HG02943 (cell line): Measurements from ENCODE around the gene GPR137B.
"Not testable (repeated sequence)": the region's sequence is repeated elsewhere in the genome, so short reads cannot be mapped to it uniquely, and the experiment has no call there.

Experiments used
- ATAC-seq: cut with Tn5 transposase; IDR thresholded peaks from one replicate; pipeline ENCODE4 v1.9.1; 2021; ENCODE audit warnings: mild to moderate bottlenecking, low read depth, moderate library complexity; ENCODE audit not compliant: unreplicated experiment

The GPR137B gene

GRCh38 chr1:236143104-236143948 is 987 bp downstream of the GPR137B start:
- ATAC-seq, result no peak

GRCh38 chr1:236144033-236144432 is 1.7 kb downstream of the GPR137B start:
- ATAC-seq, result no peak

GRCh38 chr1:236144446-236145150 is 2.3 kb downstream of the GPR137B start:
- no peak for ATAC-seq

GRCh38 chr1:236147068-236147467 is 4.7 kb downstream of the GPR137B start:
- no peak for ATAC-seq

DNA sequence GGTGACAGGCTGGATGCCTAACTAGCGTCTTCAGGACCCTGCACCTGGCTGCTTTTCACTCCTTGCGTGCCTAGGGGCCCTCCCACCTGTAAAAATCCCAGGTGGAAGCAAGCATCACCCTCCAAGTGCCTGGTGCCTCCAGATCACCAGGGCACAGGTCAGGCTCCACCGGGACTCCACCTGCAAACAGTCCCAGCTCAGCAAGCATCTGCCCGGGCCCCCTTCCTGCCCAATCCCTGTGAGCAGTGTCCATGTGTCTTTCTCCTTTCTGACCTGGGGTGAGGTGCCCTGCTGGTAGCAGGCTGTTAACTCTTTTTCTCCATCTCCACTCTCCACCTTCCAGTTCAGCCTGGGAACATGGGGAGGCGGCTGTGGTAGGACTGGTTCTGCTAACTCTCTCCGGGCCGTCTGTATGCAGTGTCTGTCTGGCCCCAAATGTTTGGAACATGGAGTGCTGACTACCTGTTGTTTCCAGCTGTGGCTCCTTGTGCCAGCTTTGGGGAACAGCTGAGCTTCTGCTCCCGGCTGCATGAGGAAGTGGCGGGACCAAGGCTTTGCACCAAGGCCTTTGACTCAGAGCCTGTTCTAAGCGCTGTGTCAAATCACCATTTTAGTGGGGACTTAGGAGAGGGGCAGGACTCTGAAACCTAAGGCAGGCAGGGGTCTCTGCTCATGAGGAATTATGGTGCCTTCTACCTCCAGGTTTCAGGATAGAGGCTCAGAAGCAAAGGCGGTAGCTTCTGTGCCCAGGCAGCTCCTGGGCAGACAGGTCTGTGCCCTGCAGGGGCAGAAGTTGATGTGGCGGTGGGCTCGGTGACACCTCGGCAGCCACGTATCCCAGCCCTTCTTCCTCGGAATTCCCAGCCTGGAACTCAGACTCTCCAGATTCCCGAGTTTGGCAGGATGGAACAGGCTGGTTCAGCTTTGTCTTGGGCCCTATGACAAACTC is 5.5 kb downstream of the GPR137B start:
- no peak for ATAC-seq

GRCh38 chr1:236148470-236148845 is 6.1 kb downstream of the GPR137B start:
- ATAC-seq, result no peak

DNA sequence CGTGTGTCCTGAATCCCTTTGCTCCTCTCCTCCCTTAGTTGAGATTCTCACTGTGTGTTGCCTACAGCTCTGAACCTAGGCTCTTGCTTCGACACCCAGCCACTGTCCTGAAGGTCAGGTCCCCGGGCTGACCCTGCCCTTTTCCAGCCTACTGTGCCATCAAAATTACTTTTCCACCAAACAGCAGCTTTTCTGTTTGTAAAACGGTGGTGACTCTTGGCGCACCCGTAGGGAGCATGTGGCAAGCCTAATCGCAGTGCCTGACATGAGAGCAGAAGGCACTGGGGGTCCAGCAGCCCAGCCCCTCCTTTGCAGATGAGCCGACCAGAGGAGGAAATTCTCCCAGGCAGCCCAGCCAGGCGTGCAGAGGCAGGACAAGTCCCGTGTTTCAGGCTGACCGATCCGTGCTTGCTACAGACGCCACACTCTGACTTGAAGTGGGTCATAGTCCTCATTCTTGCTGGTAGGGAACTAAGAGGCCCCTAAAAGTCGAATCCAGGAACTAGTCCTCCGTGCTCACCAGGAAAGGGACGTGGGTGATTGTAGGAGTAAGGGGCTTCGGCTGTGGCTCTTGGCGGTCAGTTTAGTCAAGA is 6.8 kb downstream of the GPR137B start:
- ATAC-seq, result no peak

DNA sequence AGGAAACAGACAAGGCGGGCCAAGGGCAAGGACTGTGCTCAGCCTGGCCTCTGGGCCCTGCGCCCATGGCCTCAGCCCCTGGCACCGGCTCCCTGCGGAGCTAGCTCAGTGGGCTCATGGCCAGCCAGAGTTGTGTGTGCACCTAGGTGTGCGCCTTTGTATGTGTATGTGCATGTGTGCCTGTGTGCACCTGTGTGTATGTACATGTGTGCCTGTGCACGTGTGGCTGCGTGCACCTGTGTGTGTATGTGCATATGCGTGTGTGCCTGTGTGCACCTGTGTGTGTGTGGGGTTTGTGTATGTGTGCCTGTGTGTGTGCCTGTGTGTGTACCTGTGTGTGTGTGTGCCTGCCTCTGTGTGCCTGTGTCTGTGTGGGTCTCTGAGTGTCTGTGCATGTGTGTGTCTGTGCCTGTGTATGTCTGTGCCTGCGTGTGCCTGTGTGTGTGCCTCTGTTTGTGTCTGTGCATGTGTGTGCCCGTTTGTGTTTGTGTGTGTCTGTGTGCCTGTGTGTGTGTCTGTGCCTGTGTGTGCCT is 7.4 kb downstream of the GPR137B start:
- ATAC-seq, result no peak

DNA sequence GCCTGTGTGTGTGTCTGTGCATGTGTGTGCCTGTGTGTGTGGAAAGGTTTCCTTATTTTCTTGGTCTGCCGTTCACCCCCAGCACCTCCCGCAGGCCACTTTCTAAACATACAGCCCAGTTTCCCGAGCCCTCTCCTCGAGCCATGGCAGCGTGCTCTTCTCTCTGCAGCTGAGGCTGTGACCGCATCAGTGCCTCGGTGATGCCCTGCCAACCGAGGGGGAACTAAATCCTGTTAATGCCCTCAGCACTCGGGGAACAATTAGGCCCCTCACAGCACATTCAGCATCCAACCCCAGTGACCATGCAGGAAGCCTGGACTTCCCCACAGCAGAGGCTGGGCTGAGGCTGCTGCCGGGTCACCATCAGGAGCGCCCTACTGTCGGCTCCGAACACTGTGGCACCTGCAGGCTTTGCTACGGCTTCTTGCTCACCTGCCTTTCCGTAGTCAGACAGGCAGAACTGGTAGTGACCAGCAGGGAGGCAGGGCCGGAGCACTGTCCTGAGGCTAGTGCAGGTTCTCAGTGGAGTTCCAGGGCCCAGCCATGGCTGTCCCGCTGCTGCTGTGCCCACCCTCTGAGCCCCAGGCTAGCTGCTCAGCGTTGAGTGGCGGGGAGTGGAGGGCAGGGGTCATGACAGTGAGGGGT is 8.1 kb downstream of the GPR137B start:
- no peak for ATAC-seq

DNA sequence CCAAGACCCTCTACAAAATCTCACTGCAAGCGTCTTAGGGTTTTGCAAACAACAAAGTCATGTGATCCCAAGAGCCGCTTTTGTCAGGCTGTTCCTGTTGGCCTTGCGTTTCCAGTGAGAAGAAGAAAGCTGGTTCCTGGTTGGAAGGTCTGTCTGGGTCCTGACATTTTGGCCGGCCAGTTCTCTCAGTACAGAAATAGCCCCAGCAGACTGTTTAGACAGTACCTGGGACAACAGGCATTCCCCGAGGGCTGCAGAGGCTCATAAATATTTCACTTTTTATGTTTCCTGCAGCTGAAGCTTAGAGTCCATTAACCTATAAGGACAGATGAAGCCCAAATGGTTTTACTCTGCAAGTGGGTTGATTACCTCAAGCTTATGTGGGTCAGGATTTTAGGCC is 8.6 kb downstream of the GPR137B start:
- ATAC-seq, result no peak

- no peak for ATAC-seq
Measured at GRCh38 chr1:236151739-236152424, 9.5 kb downstream of the GPR137B start.

DNA sequence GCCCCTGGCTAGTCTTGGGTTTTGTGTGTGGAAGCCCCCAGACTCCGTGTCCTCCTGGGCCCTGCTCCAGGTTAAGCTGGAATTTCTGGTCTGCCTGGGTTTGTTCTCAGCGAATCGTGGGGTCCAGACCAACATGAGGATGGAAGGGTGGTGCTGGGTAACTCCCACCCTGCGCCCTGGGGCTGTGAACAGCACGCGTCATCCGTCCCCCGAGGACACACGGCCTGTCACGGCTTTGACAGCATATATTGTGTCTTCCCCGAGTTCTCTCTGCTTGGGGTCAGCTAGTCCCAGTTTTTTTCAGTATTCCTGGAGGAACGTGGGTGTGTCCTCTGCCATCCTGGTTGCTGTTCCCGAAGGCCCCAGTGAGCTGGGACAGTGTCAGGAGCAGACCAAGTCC is 11.8 kb downstream of the GPR137B start:
- ATAC-seq, result no peak

DNA sequence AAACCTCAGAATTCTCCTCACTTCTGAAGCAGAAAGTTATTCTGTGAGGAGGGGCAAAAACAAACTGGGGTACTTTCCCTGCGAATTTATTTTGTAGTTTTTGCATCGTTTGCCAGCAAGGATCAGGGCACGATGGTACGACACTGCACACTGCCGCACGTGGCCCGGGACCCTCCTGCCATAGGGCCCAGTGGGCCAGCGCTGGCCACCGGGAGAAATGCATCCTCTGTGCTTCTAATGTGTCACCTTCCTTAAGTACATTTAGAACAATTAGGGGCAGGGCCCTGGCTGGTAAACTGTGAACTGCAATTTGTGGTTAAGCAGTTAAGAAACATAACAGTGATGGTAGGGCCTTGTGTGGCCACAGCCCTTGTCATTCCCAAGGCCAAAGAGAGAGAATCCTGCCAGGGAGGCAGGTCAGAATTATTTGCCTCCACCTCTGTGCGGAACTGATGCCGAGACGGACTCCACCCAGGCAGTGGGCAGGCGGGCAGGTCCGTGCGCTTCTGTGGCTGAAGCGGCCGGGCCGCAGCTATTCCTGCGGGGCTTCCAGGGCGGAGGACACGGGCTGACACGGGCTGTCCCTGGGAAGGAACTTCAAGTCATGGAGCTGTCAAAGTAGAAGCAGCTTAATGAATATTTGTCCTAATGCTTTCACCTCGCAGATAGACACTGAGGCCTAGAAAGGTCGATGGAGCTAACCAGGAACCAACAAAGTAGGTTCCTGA is 12.5 kb downstream of the GPR137B start:
- no peak for ATAC-seq

DNA sequence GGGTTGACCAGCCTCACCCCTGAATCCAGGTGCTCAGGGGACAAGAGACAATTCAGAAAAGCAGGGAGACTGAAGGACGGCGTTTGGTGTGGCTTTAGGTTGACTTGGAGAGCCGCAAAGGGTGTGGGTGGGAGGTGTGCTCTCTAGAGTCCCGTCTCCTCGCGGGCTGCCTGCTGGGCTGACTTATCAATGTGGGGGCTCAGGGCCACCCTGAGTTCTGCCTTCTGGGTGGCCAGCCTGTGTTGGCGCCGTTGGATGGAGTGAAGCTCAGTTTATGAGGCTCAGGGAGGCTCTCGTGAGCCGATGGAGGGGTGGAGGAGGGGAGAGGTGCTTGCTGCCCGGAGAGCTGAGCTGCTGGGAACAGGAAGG is 13.0 kb downstream of the GPR137B start:
- no peak for ATAC-seq

DNA sequence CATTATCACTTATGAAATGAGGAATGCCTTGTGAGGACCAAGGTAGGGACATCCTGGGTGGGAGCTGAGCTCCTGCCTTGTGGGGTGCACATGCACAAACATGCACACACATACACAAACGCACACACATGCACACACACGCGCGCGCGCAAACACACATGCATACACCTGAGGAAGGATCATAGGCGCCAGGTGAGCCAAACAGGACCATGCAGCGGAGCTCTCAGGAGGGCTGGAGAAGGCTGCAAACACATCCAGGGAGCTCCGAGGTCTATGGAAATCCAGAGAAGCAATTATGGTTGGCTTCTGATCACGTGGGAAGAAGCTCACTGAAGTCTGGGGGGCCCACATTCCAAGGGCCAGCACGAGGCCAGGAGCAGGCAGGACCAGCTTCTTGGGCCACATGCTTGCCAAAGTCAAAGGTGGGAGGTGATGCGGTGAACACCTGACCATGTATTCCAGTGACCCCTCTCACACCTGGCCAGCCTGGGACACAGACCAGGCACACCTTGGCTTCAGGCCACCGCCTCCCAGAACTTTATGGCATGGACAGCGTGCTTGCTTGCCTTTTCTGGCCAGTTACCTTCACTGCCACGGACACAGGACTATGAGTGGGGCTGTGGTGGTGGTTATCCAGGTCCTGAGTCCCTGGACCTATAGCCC is 13.6 kb downstream of the GPR137B start:
- ATAC-seq, result no peak

DNA sequence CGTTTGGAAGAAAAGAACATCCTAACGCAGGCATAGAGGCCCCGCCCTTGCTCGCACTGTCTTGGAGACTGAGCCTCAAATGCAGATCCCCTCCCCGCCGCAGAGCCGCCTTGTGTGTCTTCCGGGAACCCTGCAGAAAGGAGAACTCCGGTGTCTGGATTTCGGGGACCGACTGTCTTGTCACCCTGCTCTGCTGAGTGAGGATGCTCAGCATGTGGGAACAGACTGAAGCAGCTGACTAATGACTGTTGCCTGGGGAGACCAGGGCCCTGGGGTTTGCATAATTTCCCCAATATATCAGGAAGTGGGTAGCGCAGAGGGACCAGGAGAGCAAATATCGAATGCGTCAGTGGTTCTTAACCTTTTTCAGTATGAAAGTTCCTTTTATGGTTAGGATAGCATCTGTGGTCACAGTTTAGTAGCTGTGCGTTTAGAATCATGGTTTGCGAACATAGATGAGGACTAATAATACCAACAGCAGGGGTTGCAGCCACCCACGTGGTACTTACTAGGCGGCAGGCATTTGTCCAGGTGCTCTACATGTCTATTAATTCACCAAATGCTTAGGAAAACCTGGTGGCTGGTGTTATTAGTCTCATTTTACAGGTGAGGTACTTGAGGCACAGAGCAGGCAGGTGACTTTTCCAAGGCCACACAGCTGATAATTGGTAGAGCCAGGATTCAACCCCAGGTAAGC is 14.3 kb downstream of the GPR137B start:
- ATAC-seq, result peak; percentile 81

- ATAC-seq, result not testable (repeated sequence)
Measured at GRCh38 chr1:236158072-236158471, 15.7 kb downstream of the GPR137B start.
